ENCODE measurements around the gene LYPLAL1.
"Not testable (repeated sequence)": the region's sequence is repeated elsewhere in the genome, so short reads cannot be mapped to it uniquely, and the experiment has no call there.

The LYPLAL1 gene

GRCh38 chr1:219163401-219163954, 10.2 kb upstream of the LYPLAL1 start:
- DNase-seq (ENCODE audit: low read depth): no peak

- no peak for DNase-seq (ENCODE audit: low read depth)
Measured at GRCh38 chr1:219171192-219171935, 2.3 kb upstream of the LYPLAL1 start.

DNA sequence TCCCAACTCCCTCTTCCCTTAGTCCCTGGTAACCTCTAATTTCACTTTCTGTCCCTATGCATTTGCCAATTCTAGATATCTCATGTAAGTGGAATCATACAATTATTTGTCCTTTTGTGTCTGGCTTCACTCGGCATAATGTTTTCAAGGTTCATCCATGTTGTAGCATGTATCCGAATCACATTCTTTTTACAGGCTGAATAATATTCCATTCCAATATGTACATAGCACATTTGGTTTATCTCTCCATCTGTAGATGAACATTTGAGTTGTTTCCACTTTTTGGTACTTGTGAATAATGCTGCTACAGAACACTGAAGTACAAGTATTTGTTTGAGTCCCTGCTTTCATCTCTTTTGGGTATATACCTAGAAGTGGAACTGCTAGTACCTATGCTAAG, 857 bp upstream of the LYPLAL1 start:
- no peak for DNase-seq (ENCODE audit: low read depth)

- no peak for DNase-seq (ENCODE audit: low read depth)
Measured at GRCh38 chr1:219173434-219173757, 282 bp upstream of the LYPLAL1 start.

DNA sequence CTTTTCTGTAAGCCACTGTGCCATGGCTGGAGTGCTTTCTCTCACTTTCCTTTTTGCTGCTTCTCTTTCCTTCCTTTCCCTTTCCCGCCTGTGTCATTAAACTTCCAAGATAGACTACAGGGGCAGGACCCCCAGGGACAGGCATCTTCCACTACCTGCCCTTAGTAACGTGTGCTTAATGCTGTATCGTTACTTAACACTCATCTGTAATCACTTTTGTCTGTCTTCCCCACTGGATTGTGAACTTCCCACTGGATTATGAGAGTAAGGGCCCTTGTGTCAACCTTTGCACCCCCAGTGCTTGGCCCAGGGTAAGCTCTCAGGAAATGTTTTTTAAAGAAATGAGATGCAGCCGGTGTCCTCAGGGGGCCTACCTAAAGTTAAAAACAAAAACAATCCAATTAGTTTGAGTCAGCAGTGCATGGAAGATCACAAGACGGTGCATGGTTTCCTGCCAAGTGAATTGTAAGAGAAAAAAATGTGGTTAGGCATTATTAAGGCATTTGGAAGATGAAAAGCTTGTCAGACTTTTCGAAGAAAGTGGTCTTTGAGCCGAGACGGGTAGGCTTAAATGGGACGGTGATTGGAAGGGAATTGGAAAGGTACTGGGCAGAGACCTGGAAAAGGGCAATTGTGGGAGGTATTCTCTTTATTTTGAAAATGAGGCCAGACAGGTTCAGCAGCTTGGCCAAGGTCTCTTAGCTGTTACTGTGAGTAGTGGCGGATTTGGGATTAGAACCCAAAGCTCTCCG, 958 bp downstream of the LYPLAL1 start:
- DNase-seq (ENCODE audit: low read depth): peak; percentile 1

DNA sequence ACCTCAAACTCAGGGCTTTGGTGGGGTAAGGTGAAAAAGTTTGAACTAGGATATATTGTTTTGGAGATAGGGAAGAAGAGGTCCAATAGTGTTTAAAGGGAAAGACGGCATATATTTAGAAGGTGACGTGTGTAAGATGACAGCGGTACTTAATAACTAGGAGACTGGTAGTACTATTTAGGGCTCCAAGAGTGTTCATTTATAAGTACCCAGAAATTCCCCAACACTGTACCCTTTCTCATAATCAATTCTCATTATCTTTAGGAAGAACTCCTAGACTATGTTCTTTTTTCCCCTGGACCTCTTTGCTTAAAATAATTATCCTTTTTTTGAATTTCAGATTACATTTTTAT, 1.5 kb downstream of the LYPLAL1 start:
- DNase-seq (ENCODE audit: low read depth): no peak

DNA sequence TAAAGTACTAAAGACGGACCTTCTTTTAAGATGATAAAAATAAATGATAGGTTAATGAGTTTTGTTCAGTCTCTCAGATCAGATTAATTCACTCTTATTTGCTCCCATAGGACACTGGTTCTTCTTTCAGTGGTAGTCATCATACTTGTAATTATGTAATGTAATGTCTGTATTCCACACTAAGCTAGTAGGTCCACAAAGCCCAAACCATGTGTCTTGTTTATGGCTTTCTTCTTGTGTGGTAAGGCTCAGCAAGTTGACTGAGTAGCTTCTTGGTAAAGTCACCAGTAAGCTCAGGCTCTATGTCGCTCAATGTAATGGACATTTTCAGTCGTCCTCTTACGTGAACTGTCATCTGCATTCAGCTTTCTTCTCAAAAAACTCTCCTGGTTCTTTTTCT, 2.5 kb downstream of the LYPLAL1 start:
- no peak for DNase-seq (ENCODE audit: low read depth)

DNA sequence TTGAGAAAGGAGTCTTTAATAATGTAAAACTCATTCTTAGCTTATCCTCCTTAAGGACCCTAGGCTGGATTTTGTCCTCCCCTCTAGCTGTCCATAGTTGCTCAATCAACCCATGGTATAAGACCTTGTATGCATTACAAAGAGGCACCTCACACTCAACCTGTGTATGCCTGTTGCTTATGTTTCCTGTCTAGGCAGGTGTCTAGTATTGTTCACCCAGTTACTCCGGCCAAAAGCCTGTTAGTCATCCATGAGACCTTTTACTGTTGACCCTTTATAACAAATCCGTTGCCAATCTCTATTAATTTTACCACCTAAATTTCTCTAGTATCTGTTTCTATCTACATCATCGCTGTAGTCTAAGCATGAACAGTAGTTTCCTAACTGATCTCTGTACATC, 3.7 kb downstream of the LYPLAL1 start:
- DNase-seq (ENCODE audit: low read depth): no peak

- no peak for DNase-seq (ENCODE audit: low read depth)
Measured at GRCh38 chr1:219177940-219178339, 4.3 kb downstream of the LYPLAL1 start.

GRCh38 chr1:219179293-219179692, 5.6 kb downstream of the LYPLAL1 start:
- no peak for DNase-seq (ENCODE audit: low read depth)

- no peak for DNase-seq (ENCODE audit: low read depth)
Measured at GRCh38 chr1:219184337-219184736, 10.7 kb downstream of the LYPLAL1 start.

- DNase-seq (ENCODE audit: low read depth): no peak
Measured at GRCh38 chr1:219185486-219186117, 11.9 kb downstream of the LYPLAL1 start.

GRCh38 chr1:219188331-219188803, 14.7 kb downstream of the LYPLAL1 start:
- no peak for DNase-seq (ENCODE audit: low read depth)

GRCh38 chr1:219189021-219189824, 15.5 kb downstream of the LYPLAL1 start:
- no peak for DNase-seq (ENCODE audit: low read depth)

DNA sequence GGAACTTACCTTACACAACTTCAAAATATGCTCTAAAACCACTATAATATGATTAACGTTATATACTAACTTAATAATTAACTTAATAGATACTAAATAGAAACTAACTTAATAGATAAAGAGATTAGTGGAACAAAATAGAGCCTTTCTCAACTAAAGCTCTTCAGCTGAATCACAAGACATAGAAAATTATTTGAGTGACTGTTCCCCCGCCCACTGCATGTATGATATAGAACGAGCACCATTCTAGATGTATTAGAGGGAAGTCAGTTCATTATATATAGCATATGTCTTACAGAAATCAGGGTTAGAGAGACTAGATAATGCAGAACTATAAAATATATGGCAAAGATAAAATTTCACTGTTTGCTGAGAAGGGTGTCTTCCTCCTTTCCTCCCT, 16.3 kb downstream of the LYPLAL1 start:
- no peak for DNase-seq (ENCODE audit: low read depth)

DNA sequence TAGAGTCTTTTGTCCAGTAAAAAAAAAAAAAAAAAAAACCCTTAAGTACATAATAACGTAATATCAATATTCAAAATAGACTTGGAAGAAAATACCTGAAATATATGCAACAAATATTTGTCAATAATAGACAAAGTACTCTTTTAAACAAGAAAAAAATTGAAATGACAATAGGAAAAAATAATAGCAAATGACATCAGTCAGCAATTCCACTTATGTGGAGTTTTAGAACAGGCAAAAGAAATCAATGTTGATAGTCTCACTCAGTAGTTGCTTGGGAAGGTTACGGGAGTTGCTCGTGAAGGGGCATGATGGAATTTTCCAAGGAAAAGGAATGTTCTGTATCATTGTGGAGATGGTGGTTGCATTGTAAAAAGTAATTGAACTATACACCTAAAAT, 16.9 kb downstream of the LYPLAL1 start:
- no peak for DNase-seq (ENCODE audit: low read depth)

- not testable (repeated sequence) for DNase-seq (ENCODE audit: low read depth)
Measured at GRCh38 chr1:219195833-219196232, 22.2 kb downstream of the LYPLAL1 start.

GRCh38 chr1:219201656-219202055, 28.0 kb downstream of the LYPLAL1 start:
- DNase-seq (ENCODE audit: low read depth): no peak

DNA sequence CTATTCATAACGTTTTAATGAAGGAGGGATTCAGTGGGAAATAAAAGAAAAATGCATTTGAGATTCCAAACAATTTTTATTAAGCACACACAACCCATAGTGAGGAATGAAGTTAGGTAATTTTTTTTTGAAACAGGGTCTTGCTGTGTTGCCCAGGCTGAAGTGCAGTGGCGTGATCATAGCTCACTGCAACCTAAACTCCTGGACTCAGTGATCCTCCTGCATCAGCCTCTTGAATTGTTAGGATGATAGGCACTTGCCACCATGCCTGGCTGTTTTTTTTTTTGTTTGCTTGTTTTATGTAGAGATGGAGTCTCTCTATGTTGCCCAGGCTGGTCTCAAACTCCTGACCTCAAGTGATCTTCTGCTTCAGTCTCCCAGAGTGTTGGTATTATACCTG, 28.9 kb downstream of the LYPLAL1 start:
- DNase-seq (ENCODE audit: low read depth): no peak

DNA sequence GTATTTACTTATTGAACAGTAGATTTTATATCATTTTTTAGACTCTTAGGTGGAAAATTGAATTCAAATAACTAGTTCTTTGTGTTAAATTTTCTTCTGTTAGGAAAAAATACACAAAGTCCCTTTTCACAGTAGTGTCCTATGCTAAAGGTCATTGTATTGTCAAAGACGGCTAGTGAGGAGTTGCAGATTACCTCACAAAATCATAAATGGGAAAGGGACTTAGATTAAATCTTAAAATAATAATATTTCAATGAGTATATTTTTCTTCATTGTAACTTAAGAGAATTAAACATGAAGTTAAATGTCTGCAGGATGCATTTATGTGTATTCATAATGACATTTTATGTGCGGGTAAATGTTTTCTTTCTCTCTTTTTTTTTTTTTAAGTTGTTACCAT, 32.7 kb downstream of the LYPLAL1 start:
- DNase-seq (ENCODE audit: low read depth): no peak

GRCh38 chr1:219209578-219209977, 35.9 kb downstream of the LYPLAL1 start:
- DNase-seq (ENCODE audit: low read depth): no peak

DNA sequence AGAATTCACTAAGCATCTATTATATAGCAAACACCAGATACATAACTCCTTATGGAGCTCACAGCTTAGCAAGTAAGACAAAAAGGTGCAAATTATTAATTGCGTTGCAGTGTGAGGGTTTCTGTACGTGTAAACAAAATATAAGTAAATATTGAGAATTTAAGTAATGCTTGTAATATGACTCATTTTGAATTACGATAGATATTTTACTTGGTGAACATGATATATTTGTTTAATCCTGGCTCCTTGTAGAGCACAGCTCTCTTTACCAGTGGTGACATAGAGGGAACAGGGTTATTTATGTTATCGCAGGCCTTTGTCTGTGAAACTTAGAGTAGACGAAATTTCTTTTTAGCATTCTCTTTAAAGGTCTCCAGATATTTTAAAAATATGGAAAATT, 36.4 kb downstream of the LYPLAL1 start:
- no peak for DNase-seq (ENCODE audit: low read depth)
